Measurements from ENCODE around the gene CYP19A1. TPM values are rescaled to one million over a fixed set of nuclear protein-coding genes. Genes with fewer than 3 reads are reported as not detected.

The CYP19A1 gene
- total RNA-seq, 1 experiment from 2014 or later: not detected

DNA sequence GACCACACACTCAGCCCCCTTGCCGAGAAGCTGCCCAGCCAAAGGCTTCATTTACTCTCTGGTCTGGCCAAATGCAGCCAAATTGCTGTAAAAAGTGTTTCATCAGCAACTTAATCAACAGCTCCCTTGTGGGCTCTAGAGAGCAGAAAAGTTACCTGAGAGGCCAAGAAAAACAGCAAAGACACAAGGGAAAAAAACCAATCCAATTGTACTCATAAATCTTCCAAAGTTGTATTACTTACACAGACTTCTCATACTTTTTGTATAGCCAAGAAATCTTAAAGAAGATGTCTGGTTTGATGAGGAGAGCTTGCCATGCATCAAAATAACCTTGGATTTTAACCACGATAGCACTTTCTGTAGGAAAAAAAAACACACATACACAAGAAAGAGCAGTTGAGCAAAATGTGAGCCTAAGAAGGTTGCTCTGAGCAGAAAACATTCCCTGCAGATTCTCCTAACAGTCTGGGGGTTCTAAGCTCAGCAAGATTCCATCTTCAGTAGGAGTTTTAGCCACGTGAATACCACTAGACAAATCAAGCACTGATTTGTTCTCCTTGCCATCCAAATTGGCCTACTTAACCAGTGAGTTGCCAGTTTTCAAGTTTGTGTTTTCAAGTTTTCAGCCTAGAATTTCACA lies 120.0 kb downstream of the CYP19A1 start:
- Histone ChIP-seq H3K4me3 (ENCODE audit: low read depth in 2 of 2, low read length in 2 of 2) (no peak overlapping the region), H3K4me1 (ENCODE audit: control insufficient read depth, insufficient read depth, low read length) (no peaks in the 10 kb centered on the region), H3K36me3 (ENCODE audit: control insufficient read depth, insufficient read depth, low read length) (no peaks in the 10 kb centered on the region), H3K27ac (ENCODE audit: low read length) (no peak overlapping the region), H3K9me3 (ENCODE audit: control insufficient read depth, insufficient read depth, low read depth, low read length) (no peaks in the 10 kb centered on the region), H3K27me3 (ENCODE audit: control insufficient read depth, insufficient read depth, low read length) (0 out of 2 replicates have a peak, but pooled peaks cover 2% of the 10 kb centered on the region)
- intact Hi-C loops (cut with micrococcal nuclease; ENCODE audit: unreplicated experiment) (no loop called here), in situ Hi-C loops (cut with HindIII; ENCODE audit: low pct_unique_long_range_greater_than_20kb, low sequenced_read_pairs) (no loop called here)
- ChIA-PET CTCF (no interaction called here), POLR2A (interaction anchor here (0.5 to 0.7 kb wide), 3 partner anchors 164 to 822 kb away, joined by 3 to 4 read pairs (median 3); no protein-coding TSS in a partner anchor)
- DNase-seq (ENCODE audit: low read depth, low spot score): no peak
- BruUV-seq (replicated peaks): no TSS peak
- ATAC-seq: no peak
- TF ChIP-seq TCF7L2 (IDR thresholded peaks at IDR 0.05; ENCODE audit: low read depth, low read length): no peak
- no peak for TF ChIP-seq SIN3A (IDR thresholded peaks at IDR 0.05; ENCODE audit: borderline replicate concordance, insufficient read depth, low read depth, low read length)
- TF ChIP-seq, protein P1, sequence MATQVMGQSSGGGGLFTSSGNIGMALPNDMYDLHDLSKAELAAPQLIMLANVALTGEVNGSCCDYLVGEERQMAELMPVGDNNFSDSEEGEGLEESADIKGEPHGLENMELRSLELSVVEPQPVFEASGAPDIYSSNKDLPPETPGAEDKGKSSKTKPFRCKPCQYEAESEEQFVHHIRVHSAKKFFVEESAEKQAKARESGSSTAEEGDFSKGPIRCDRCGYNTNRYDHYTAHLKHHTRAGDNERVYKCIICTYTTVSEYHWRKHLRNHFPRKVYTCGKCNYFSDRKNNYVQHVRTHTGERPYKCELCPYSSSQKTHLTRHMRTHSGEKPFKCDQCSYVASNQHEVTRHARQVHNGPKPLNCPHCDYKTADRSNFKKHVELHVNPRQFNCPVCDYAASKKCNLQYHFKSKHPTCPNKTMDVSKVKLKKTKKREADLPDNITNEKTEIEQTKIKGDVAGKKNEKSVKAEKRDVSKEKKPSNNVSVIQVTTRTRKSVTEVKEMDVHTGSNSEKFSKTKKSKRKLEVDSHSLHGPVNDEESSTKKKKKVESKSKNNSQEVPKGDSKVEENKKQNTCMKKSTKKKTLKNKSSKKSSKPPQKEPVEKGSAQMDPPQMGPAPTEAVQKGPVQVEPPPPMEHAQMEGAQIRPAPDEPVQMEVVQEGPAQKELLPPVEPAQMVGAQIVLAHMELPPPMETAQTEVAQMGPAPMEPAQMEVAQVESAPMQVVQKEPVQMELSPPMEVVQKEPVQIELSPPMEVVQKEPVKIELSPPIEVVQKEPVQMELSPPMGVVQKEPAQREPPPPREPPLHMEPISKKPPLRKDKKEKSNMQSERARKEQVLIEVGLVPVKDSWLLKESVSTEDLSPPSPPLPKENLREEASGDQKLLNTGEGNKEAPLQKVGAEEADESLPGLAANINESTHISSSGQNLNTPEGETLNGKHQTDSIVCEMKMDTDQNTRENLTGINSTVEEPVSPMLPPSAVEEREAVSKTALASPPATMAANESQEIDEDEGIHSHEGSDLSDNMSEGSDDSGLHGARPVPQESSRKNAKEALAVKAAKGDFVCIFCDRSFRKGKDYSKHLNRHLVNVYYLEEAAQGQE (IDR thresholded peaks at IDR 0.05; ENCODE audit: insufficient read depth in 1 of 2, low read depth in 2 of 2, low read length in 1 of 2): no peak
- TF ChIP-seq, protein P2, sequence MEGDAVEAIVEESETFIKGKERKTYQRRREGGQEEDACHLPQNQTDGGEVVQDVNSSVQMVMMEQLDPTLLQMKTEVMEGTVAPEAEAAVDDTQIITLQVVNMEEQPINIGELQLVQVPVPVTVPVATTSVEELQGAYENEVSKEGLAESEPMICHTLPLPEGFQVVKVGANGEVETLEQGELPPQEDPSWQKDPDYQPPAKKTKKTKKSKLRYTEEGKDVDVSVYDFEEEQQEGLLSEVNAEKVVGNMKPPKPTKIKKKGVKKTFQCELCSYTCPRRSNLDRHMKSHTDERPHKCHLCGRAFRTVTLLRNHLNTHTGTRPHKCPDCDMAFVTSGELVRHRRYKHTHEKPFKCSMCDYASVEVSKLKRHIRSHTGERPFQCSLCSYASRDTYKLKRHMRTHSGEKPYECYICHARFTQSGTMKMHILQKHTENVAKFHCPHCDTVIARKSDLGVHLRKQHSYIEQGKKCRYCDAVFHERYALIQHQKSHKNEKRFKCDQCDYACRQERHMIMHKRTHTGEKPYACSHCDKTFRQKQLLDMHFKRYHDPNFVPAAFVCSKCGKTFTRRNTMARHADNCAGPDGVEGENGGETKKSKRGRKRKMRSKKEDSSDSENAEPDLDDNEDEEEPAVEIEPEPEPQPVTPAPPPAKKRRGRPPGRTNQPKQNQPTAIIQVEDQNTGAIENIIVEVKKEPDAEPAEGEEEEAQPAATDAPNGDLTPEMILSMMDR (IDR thresholded peaks at IDR 0.05): no peak
- no peak for TF ChIP-seq POLR2AphosphoS5 (IDR thresholded peaks at IDR 0.05; ENCODE audit: low read depth, low read length)

DNA sequence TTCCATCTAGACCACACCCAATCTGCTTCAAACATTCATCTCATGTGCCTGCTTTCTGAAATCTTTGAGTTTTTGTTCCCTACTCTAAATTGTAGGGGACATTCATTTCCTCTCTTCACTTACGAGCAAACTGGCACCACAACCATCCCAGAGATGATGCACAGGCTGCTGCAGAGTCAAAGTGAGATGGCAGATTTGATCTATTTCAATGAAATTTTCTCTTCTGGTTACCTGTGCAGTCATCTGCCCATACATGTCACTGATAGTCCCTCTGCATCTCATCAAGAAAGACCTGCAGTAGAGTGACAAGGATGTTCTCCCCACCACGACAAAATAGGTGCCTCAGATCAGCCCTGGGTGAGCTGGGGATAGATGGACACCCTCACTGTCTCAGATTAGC lies 125.5 kb downstream of the CYP19A1 start:
- no peak overlapping the region for H3K27ac ChIP-seq (ENCODE audit: low read length)
- ATAC-seq (no peak), DNase-seq (ENCODE audit: low read depth, low spot score) (no peak)
- POLR2A ChIA-PET: no interaction called here
- in situ Hi-C loops (cut with HindIII; ENCODE audit: low pct_unique_long_range_greater_than_20kb, low sequenced_read_pairs): no loop called here
- no peak overlapping the region for H3K4me3 ChIP-seq (ENCODE audit: low read depth in 2 of 2, low read length in 2 of 2)
- H3K27me3 ChIP-seq (ENCODE audit: control insufficient read depth, insufficient read depth, low read length): peaks cover 2% of the 10 kb centered on the region; the same call in 1 of the 2 replicates
- CTCF ChIA-PET: no interaction called here
- no peaks in the 10 kb centered on the region for H3K36me3 ChIP-seq (ENCODE audit: control insufficient read depth, insufficient read depth, low read length)
- H3K4me1 ChIP-seq (ENCODE audit: control insufficient read depth, insufficient read depth, low read length): no peaks in the 10 kb centered on the region
- no TSS peak for BruUV-seq (replicated peaks)
- H3K9me3 ChIP-seq (ENCODE audit: control insufficient read depth, insufficient read depth, low read depth, low read length): no peaks in the 10 kb centered on the region
- intact Hi-C loops (cut with micrococcal nuclease; ENCODE audit: unreplicated experiment): no loop called here
- TF ChIP-seq, protein P2 (IDR thresholded peaks at IDR 0.05): no peak
- TF ChIP-seq SIN3A (IDR thresholded peaks at IDR 0.05; ENCODE audit: borderline replicate concordance, insufficient read depth, low read depth, low read length) (no peak), POLR2AphosphoS5 (IDR thresholded peaks at IDR 0.05; ENCODE audit: low read depth, low read length) (no peak), TCF7L2 (IDR thresholded peaks at IDR 0.05; ENCODE audit: low read depth, low read length) (no peak)
- TF ChIP-seq, protein P1 (IDR thresholded peaks at IDR 0.05; ENCODE audit: insufficient read depth in 1 of 2, low read depth in 2 of 2, low read length in 1 of 2): no peak
